Measurements from ENCODE around the gene BNC2.

DNA sequence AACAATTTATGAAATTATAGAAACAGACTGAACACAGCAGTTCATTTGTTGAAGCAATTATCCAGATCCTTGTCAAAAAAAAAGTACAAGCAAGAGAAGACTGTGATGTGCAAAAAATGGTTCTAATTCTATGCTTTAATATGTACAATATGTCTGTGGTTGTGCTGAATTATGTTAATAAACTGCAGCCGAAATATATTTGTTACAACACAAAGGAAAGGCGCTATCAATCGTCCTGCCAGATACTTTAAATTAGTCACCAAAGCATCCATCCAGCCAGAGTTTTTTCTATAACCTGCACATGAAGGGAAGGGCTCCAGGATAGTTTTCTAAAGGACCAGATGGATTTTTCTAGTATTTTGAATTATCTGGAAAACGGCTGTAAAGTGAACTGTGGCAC is 259.5 kb downstream of the BNC2 start:
- TF ChIP-seq CTCF (IDR thresholded peaks at IDR 0.05) = no peak
- no peak for TF ChIP-seq POLR2A (IDR thresholded peaks at IDR 0.05)
